ENCODE measurements around the gene ST6GALNAC2.

Gene ST6GALNAC2

GRCh38 chr17:76585649-76586593, at the start of gene ST6GALNAC2 (continued):
- no peak for TF ChIP-seq ZNF518A (tag by site-specific recombination; conservative IDR thresholded peaks at IDR 0.05; ENCODE audit: low read depth)
- no peak for TF ChIP-seq ZNF623 (tag by site-specific recombination; IDR thresholded peaks at IDR 0.05)
- TF ChIP-seq ZNF692 (tag by site-specific recombination; IDR thresholded peaks at IDR 0.05): peak; percentile 44; the same call in 1 of the 2 replicates
- no peak for TF ChIP-seq GLI4 (tag by site-specific recombination; IDR thresholded peaks at IDR 0.05)
- peak; percentile 77 for TF ChIP-seq PATZ1 (tag by site-specific recombination; IDR thresholded peaks at IDR 0.05)
- peak; percentile 38 for TF ChIP-seq ZNF394 (tag by site-specific recombination; IDR thresholded peaks at IDR 0.05; ENCODE audit: borderline replicate concordance)
- TF ChIP-seq KLF10 (tag by site-specific recombination; IDR thresholded peaks at IDR 0.05): peak; percentile 78
- TF ChIP-seq ZNF302 (tag by site-specific recombination; IDR thresholded peaks at IDR 0.05; ENCODE audit: low read depth): no peak
- no peak for TF ChIP-seq ZNF792 (tag by site-specific recombination; IDR thresholded peaks at IDR 0.05)
- TF ChIP-seq ZNF398 (tag by site-specific recombination; IDR thresholded peaks at IDR 0.05): peak; percentile 68
- peak; percentile 43; the same call in 1 of the 2 replicates for TF ChIP-seq SP2 (tag by site-specific recombination; IDR thresholded peaks at IDR 0.05)
- no peak for TF ChIP-seq ZNF280C (tag by site-specific recombination; IDR thresholded peaks at IDR 0.05)
- TF ChIP-seq SCRT2 (tag by site-specific recombination; IDR thresholded peaks at IDR 0.05): peak; percentile 92
- TF ChIP-seq ZNF600 (tag by site-specific recombination; IDR thresholded peaks at IDR 0.05): peak; percentile 78
- no peak for TF ChIP-seq ZBTB7A (tag by site-specific recombination; IDR thresholded peaks at IDR 0.05; ENCODE audit: low read depth)
- TF ChIP-seq ZNF585B (tag by site-specific recombination; IDR thresholded peaks at IDR 0.05): no peak
- TF ChIP-seq KLF8 (tag by site-specific recombination; IDR thresholded peaks at IDR 0.05): no peak; the same call in 1 of the 2 replicates
- no peak for TF ChIP-seq ZNF639 (tag by site-specific recombination; IDR thresholded peaks at IDR 0.05)
- TF ChIP-seq ZNF488 (tag by site-specific recombination; IDR thresholded peaks at IDR 0.05): no peak
- TF ChIP-seq ZNF670 (tag by site-specific recombination; IDR thresholded peaks at IDR 0.05; ENCODE audit: low read depth): no peak
- no peak for TF ChIP-seq GLI2 (tag by site-specific recombination; IDR thresholded peaks at IDR 0.05; ENCODE audit: borderline replicate concordance, low read depth)
- peak; percentile 39; the same call in 1 of the 2 replicates for TF ChIP-seq SCRT1 (tag by site-specific recombination; IDR thresholded peaks at IDR 0.05; ENCODE audit: borderline replicate concordance)
- TF ChIP-seq TCF7L2 (IDR thresholded peaks at IDR 0.05; ENCODE audit: borderline replicate concordance, low read depth, low read length): no peak
